B cell (primary cell): ENCODE data around the gene APLP1. TPM values are rescaled to one million over a fixed set of nuclear protein-coding genes. Genes with fewer than 3 reads are reported as not detected.

Source experiments
- ATAC-seq: fragments of 200-7000 bp; cut with Tn5 transposase; one replicate; pipeline ENCODE4 v1.10.0; 2021; ENCODE audit warnings: low read depth, mild to moderate bottlenecking, moderate number of reproducible peaks, moderate library complexity
- CTCF ChIA-PET: fragments of 350-600 bp; sonication (Branson Sonifier 250); formaldehyde crosslinking; loops from one replicate; lab custom pipeline; 2021; ENCODE audit warnings: antibody characterized with exemption, inconsistent platforms; lab: Charles Lee
- POLR2A ChIA-PET: fragments of 350-600 bp; sonication (Branson Sonifier 250); formaldehyde crosslinking; loops from one replicate; lab custom pipeline; 2021; ENCODE audit warnings: antibody characterized with exemption; lab: Charles Lee
- DNase-seq: peaks from one replicate; pipeline ENCODE4 v3.0.0; 2013
- H2AFZ ChIP-seq: 2 replicates; pipeline ENCODE4 v1.6.1; 2012; ENCODE audit warnings: mild to moderate bottlenecking, low read depth, low read length; ENCODE audit not compliant: insufficient read depth, poor library complexity, severe bottlenecking
- H3K27ac ChIP-seq, 2 donors: 1 replicate in 1 of 2; 2 replicates in 1 of 2; pipeline ENCODE4 v1.5.1; 2012 to 2013; ENCODE audit warnings: low read length in 2 of 2, mild to moderate bottlenecking in 2 of 2, moderate library complexity in 1 of 2
- H3K27me3 ChIP-seq, 4 experiments: fragments of 200-600 bp in 1 of 4; sonication (generic) in 1 of 4; replicated peaks in 1 of 4; 1 replicate in 2 of 4; 2 replicates in 2 of 4; pipeline versions ENCODE4 v1.6.1 to v1.7.0; 2013 to 2016; ENCODE audit warnings: low read length in 3 of 4, mild to moderate bottlenecking in 2 of 4, mixed read lengths in 1 of 4, moderate library complexity in 1 of 4; ENCODE audit not compliant: insufficient read depth in 4 of 4, control insufficient read depth in 3 of 4; ENCODE audit errors: control extremely low read depth in 1 of 4
- H3K36me3 ChIP-seq, 2 experiments: replicated peaks in 1 of 2; 1 replicate in 1 of 2; 2 replicates in 1 of 2; pipeline versions ENCODE4 v1.6.1 to v1.7.1; 2013; ENCODE audit warnings: low read length in 1 of 2; ENCODE audit not compliant: insufficient read depth in 2 of 2, control insufficient read depth in 1 of 2; ENCODE audit errors: control extremely low read depth in 1 of 2, extremely low read depth in 1 of 2
- H3K4me1 ChIP-seq, 2 donors: fragments of 200-600 bp in 1 of 2; sonication (generic) in 1 of 2; 1 replicate in 1 of 2; 2 replicates in 1 of 2; pipeline versions ENCODE4 v1.5.1 to v1.6.1; 2013 to 2017; ENCODE audit warnings: low read length in 2 of 2; ENCODE audit not compliant: control insufficient read depth in 2 of 2, insufficient read depth in 2 of 2
- H3K4me2 ChIP-seq: replicated peaks from 2 replicates; pipeline ENCODE3; 2012; ENCODE audit warnings: mild to moderate bottlenecking, low read depth, low read length; ENCODE audit not compliant: poor library complexity, severe bottlenecking
- H3K4me3 ChIP-seq, 5 experiments: fragments of 200-600 bp in 1 of 5; sonication (generic) in 1 of 5; 1 replicate in 3 of 5; 2 replicates in 2 of 5; pipeline versions ENCODE4 v1.5.1 to v1.7.0; 2011 to 2016; ENCODE audit warnings: low read length in 4 of 5, mild to moderate bottlenecking in 4 of 5, low read depth in 2 of 5, control low read depth in 1 of 5, moderate library complexity in 1 of 5; ENCODE audit not compliant: insufficient read depth in 1 of 5; ENCODE audit errors: control extremely low read depth in 1 of 5, extremely low read depth in 1 of 5
- H3K79me2 ChIP-seq: fragments of 200-600 bp; sonication (generic); one replicate; pipeline ENCODE4 v1.6.0; 2016; ENCODE audit warnings: low read length; ENCODE audit not compliant: control insufficient read depth, insufficient read depth
- H3K9ac ChIP-seq: fragments of 200-600 bp; sonication (generic); 2 replicates; pipeline ENCODE4 v1.6.1; 2017; ENCODE audit warnings: mild to moderate bottlenecking, low read length, moderate library complexity
- H3K9me3 ChIP-seq, 3 donors: one replicate each; pipeline versions ENCODE4 v1.6.1 to v1.7.1; 2013; ENCODE audit warnings: low read length in 2 of 3; ENCODE audit not compliant: control insufficient read depth in 2 of 3, insufficient read depth in 1 of 3; ENCODE audit errors: control extremely low read depth in 1 of 3
- H4K20me1 ChIP-seq: 2 replicates; pipeline ENCODE4 v1.6.0; 2012; ENCODE audit warnings: mild to moderate bottlenecking, low read length; ENCODE audit not compliant: insufficient read depth, control insufficient read depth, poor library complexity, severe bottlenecking
- H3K27ac Mint-ChIP-seq: one replicate; pipeline ENCODE4 v1.8.0; 2021; ENCODE audit warnings: mixed read lengths
- H3K27me3 Mint-ChIP-seq: one replicate; pipeline ENCODE4 v1.8.0; 2021; ENCODE audit warnings: mixed read lengths
- H3K4me1 Mint-ChIP-seq: one replicate; pipeline ENCODE4 v1.8.0; 2021; ENCODE audit warnings: mixed read lengths
- H3K4me3 Mint-ChIP-seq: one replicate; pipeline ENCODE4 v1.8.0; 2021; ENCODE audit warnings: mixed read lengths
- H3K9me3 Mint-ChIP-seq: one replicate; pipeline ENCODE4 v1.8.0; 2022; ENCODE audit warnings: mixed read lengths; ENCODE audit not compliant: insufficient read depth
- EZH2 ChIP-seq: IDR thresholded peaks from 2 replicates; pipeline ENCODE4 v1.6.1; 2012; ENCODE audit warnings: borderline replicate concordance, low read depth, mild to moderate bottlenecking, moderate library complexity, low read length; ENCODE audit not compliant: insufficient read depth, poor library complexity, severe bottlenecking
- WGBS: methylation state at CpG from one replicate; pipeline ENCODE4 v1.1.5; 2013; ENCODE audit warnings: missing lambda C conversion rate; ENCODE audit not compliant: insufficient coverage; 5-methylcytosine and 5-hydroxymethylcytosine counted together
- intact Hi-C: fragments of 100-400 bp; cut with micrococcal nuclease; formaldehyde crosslinking; loops from one replicate; pipeline ENCODE4 v1.10.0; 2022
- polyA plus RNA-seq: library from polyadenylated mRNA; depleted of rRNA; stranded (reverse); fragments of >200 nt; gene quantifications from 2 replicates; pipeline ENCODE4 v1.2.3, GENCODE V29; 2012
- total RNA-seq, 2 donors: library from RNA; stranded (reverse); fragments of 120-200 nt in 1 of 2; gene quantifications; 1 replicate in 1 of 2; 2 replicates in 1 of 2; pipeline versions ENCODE4 v1.2.3 to v1.2.4, GENCODE V29; 2013 to 2022
- TF ChIP-seq, protein P1 (sequence below): fragments of 200-600 bp; IDR thresholded peaks from one replicate; pipeline ENCODE4 v1.8.0; 2022; ENCODE audit warnings: antibody characterized with exemption, mild to moderate bottlenecking

APLP1 gene
- total and polyA plus RNA-seq, 2 donors (not counting 1 experiment from before 2014, with no cell fraction given) = 0.06 TPM; not detected in 1

DNA sequence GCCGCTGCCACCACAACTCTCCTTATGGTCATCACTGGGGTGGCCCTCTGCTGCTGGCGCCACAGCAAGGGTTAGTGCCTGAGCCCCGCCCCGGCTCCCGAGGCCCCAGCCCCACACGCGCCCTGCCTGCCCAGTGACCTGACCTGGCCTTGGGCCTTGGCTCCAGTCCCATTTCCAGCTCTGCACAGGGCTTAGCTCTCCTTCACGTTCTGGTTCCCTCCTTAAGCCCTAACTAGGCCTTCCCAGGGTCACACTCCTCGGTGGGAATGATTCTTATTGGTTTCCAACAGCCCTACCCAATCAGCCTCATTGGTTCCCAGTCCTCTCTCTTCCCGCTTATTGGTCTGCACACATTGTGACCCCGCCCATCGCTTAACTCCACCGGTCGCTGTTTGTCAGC is 5.8 kb upstream of the APLP1 start:
- DNase-seq = no peak
- no peak for TF ChIP-seq EZH2
- TF ChIP-seq, protein P1, sequence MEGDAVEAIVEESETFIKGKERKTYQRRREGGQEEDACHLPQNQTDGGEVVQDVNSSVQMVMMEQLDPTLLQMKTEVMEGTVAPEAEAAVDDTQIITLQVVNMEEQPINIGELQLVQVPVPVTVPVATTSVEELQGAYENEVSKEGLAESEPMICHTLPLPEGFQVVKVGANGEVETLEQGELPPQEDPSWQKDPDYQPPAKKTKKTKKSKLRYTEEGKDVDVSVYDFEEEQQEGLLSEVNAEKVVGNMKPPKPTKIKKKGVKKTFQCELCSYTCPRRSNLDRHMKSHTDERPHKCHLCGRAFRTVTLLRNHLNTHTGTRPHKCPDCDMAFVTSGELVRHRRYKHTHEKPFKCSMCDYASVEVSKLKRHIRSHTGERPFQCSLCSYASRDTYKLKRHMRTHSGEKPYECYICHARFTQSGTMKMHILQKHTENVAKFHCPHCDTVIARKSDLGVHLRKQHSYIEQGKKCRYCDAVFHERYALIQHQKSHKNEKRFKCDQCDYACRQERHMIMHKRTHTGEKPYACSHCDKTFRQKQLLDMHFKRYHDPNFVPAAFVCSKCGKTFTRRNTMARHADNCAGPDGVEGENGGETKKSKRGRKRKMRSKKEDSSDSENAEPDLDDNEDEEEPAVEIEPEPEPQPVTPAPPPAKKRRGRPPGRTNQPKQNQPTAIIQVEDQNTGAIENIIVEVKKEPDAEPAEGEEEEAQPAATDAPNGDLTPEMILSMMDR = no peak
- Mint-ChIP-seq H3K4me1 (peaks cover 6% of the 10 kb centered on the region), H3K4me3 (no peak overlapping the region), H3K9me3 (no peaks in the 10 kb centered on the region), H3K27me3 (peaks cover 71% of the 10 kb centered on the region), H3K27ac (no peak overlapping the region)
- Histone ChIP-seq H4K20me1 (no peaks in the 10 kb centered on the region), H3K9ac (no peak overlapping the region), H3K9me3 (peaks cover 0 to 21% (median 0%) of the 10 kb centered on the region in 3 donors), H2AFZ (no peak overlapping the region), H3K4me1 (peaks cover 7 to 11% of the 10 kb centered on the region in 2 donors), H3K27ac (no peak overlapping the region), H3K4me2 (no peak overlapping the region), H3K4me3 (no peak overlapping the region), H3K36me3 (no peaks in the 10 kb centered on the region), H3K27me3 (peaks cover 0 to 72% (median 14%) of the 10 kb centered on the region in 4 experiments), H3K79me2 (no peaks in the 10 kb centered on the region)
- ChIA-PET POLR2A (no interaction called here), CTCF (no interaction called here)
- intact Hi-C loops = no loop called here
- WGBS = 89% methylated on average over 12 of the region's 14 CpGs
- ATAC-seq = no peak

DNA sequence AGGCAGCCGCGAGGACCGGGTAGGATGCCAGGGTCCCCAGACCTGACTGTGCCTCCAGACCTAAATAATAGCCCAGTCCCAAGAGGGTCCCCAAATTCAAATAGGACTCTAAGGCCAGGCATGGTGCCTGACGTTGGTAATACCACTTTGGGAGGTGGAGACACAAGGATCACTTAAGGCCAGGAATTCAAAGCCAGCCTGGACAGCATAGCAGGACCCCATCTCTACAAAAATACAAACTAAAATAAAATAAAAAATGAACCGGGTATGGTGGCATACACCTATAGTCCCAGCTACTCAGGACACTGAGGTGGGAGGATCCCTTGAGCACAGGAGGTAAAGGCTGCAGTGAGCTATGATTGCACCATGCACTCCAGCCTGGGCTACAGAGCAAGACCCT is 5.4 kb upstream of the APLP1 start:
- H4K20me1 ChIP-seq = no peaks in the 10 kb centered on the region
- no peaks in the 10 kb centered on the region for H3K79me2 ChIP-seq
- H3K36me3 ChIP-seq = no peaks in the 10 kb centered on the region
- no peak overlapping the region for H3K27ac ChIP-seq
- H3K27ac Mint-ChIP-seq = no peak overlapping the region
- no peak overlapping the region for H3K4me3 ChIP-seq
- no peaks in the 10 kb centered on the region for H3K9me3 Mint-ChIP-seq
- H3K9ac ChIP-seq = no peak overlapping the region
- peaks cover 0 to 21% (median 0%) of the 10 kb centered on the region in 3 donors for H3K9me3 ChIP-seq
- TF ChIP-seq, protein P1 = no peak
- TF ChIP-seq EZH2 = no peak
- H3K4me1 ChIP-seq = peaks cover 8 to 11% of the 10 kb centered on the region in 2 donors
- ChIA-PET CTCF (no interaction called here), POLR2A (no interaction called here)
- no peak for DNase-seq
- H3K4me2 ChIP-seq = no peak overlapping the region
- H3K27me3 Mint-ChIP-seq = peaks cover 74% of the 10 kb centered on the region
- ATAC-seq = no peak
- H2AFZ ChIP-seq = no peak overlapping the region
- intact Hi-C loops = no loop called here
- WGBS = 75% methylated on average over 2 of the region's 5 CpGs
- H3K4me1 Mint-ChIP-seq = peaks cover 4% of the 10 kb centered on the region
- peaks cover 0 to 72% (median 16%) of the 10 kb centered on the region in 4 experiments for H3K27me3 ChIP-seq
- H3K4me3 Mint-ChIP-seq = no peak overlapping the region
